ENCODE data around the gene CDH23.

Gene CDH23

GRCh38 chr10:71546220-71546619 is 149.5 kb downstream of the CDH23 start:
- no peak for TF ChIP-seq CTCF (IDR thresholded peaks at IDR 0.05; ENCODE audit: control insufficient read depth, insufficient read depth, low read depth, low read length, missing control alignments)
- H3K4me3 ChIP-seq (ENCODE audit: control insufficient read depth, low read depth, low read length): no peak overlapping the region
- DNase-seq (ENCODE audit: low read depth): no peak

- no peak for TF ChIP-seq CTCF (IDR thresholded peaks at IDR 0.05; ENCODE audit: control insufficient read depth, insufficient read depth, low read depth, low read length, missing control alignments)
- no peak for DNase-seq (ENCODE audit: low read depth)
- no peak overlapping the region for H3K4me3 ChIP-seq (ENCODE audit: control insufficient read depth, low read depth, low read length)
Observed at GRCh38 chr10:71547312-71547711, 150.6 kb downstream of the CDH23 start.

- DNase-seq (ENCODE audit: low read depth): no peak
- peak; percentile 32 for TF ChIP-seq CTCF (IDR thresholded peaks at IDR 0.05; ENCODE audit: control insufficient read depth, insufficient read depth, low read depth, low read length, missing control alignments)
- no peak overlapping the region for H3K4me3 ChIP-seq (ENCODE audit: control insufficient read depth, low read depth, low read length)
Observed at GRCh38 chr10:71547876-71548846, 151.4 kb downstream of the CDH23 start.

GRCh38 chr10:71549766-71550533 is 153.2 kb downstream of the CDH23 start:
- DNase-seq (ENCODE audit: low read depth): no peak
- TF ChIP-seq CTCF (IDR thresholded peaks at IDR 0.05; ENCODE audit: control insufficient read depth, insufficient read depth, low read depth, low read length, missing control alignments): no peak

GRCh38 chr10:71550628-71551027 is 153.9 kb downstream of the CDH23 start:
- no peak for TF ChIP-seq CTCF (IDR thresholded peaks at IDR 0.05; ENCODE audit: control insufficient read depth, insufficient read depth, low read depth, low read length, missing control alignments)
- no peak for DNase-seq (ENCODE audit: low read depth)
- H3K4me3 ChIP-seq (ENCODE audit: control insufficient read depth, low read depth, low read length): no peak overlapping the region

More at GRCh38 chr10:71549766-71550533, 153.2 kb downstream of the CDH23 start:
- no peak overlapping the region for H3K4me3 ChIP-seq (ENCODE audit: control insufficient read depth, low read depth, low read length)

GRCh38 chr10:71551970-71552369 is 155.2 kb downstream of the CDH23 start:
- no peak overlapping the region for H3K4me3 ChIP-seq (ENCODE audit: control insufficient read depth, low read depth, low read length)
- no peak for TF ChIP-seq CTCF (IDR thresholded peaks at IDR 0.05; ENCODE audit: control insufficient read depth, insufficient read depth, low read depth, low read length, missing control alignments)
- no peak for DNase-seq (ENCODE audit: low read depth)
